Calu3 (cell line): ENCODE results near the gene CNTNAP4. TPM values are rescaled to one million over a fixed set of nuclear protein-coding genes. Genes with fewer than 3 reads are reported as not detected.

Experiments used
- BruUV-seq: library from RNA; stranded (reverse); fragments of 400-500 nt; replicated peaks from 2 replicates; lab custom pipeline; 2021; lab: Mats Ljungman, UMichigan
- CTCF ChIA-PET: fragments of 300-600 bp; sonication (Branson Sonifier 250); formaldehyde crosslinking; loops from one replicate; lab custom pipeline; 2022; ENCODE audit warnings: antibody characterized with exemption; lab: Charles Lee
- DNase-seq: peaks from one replicate; pipeline ENCODE4 v3.0.0; 2022
- H3K27ac Mint-ChIP-seq: one replicate; pipeline ENCODE4 v1.8.0; 2022; ENCODE audit warnings: mixed read lengths; ENCODE audit not compliant: unreplicated experiment
- H3K27me3 Mint-ChIP-seq: one replicate; pipeline ENCODE4 v1.8.0; 2022; ENCODE audit warnings: mixed read lengths; ENCODE audit not compliant: unreplicated experiment
- H3K36me3 Mint-ChIP-seq: one replicate; pipeline ENCODE4 v1.8.0; 2022; ENCODE audit warnings: mild to moderate bottlenecking, moderate library complexity, mixed read lengths; ENCODE audit not compliant: insufficient read depth, unreplicated experiment
- H3K4me1 Mint-ChIP-seq: one replicate; pipeline ENCODE4 v1.8.0; 2022; ENCODE audit warnings: mild to moderate bottlenecking, low read depth, mixed read lengths; ENCODE audit not compliant: unreplicated experiment
- H3K4me3 Mint-ChIP-seq: one replicate; pipeline ENCODE4 v1.8.0; 2022; ENCODE audit warnings: mild to moderate bottlenecking, low read depth, moderate library complexity, mixed read lengths; ENCODE audit not compliant: unreplicated experiment
- H3K9me3 Mint-ChIP-seq: one replicate; pipeline ENCODE4 v1.8.0; 2022; ENCODE audit warnings: low read depth, mixed read lengths; ENCODE audit not compliant: unreplicated experiment
- intact Hi-C: fragments of 100-400 bp; cut with micrococcal nuclease; formaldehyde crosslinking; loops from one replicate; pipeline ENCODE4 v1.10.0; 2022; ENCODE audit not compliant: unreplicated experiment
- total RNA-seq: library from RNA; stranded (reverse); gene quantifications from 2 replicates; pipeline ENCODE4 v1.2.3, GENCODE V29; 2022
- TF ChIP-seq, protein P1 (sequence below): fragments of 200-600 bp; IDR thresholded peaks from one replicate; pipeline ENCODE4 v1.8.0; 2022; ENCODE audit warnings: antibody characterized with exemption; ENCODE audit not compliant: unreplicated experiment

The CNTNAP4 gene
- total RNA-seq, 1 experiment from 2014 or later, result not detected

DNA sequence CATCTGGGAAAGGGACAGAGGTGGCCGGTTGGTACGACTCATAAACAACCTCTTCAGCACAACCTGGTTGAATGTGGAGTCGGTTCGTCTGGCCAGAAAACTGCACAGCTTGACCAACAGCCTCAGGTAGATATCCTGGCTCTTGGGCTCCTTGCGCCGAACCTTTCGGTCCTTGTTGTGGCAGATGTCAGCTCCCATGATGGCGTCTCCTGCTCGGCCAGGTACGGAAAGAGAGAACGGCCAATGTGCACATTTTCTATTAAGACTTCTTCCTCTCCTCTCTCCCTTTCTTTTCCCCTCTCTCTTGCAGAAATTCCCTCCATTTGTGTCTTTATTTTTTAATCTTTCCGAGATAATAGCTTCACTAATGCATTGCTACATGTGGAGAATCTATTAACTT, 41.8 kb upstream of the CNTNAP4 start:
- intact Hi-C loops, result no loop called here
- H3K36me3 Mint-ChIP-seq, result no peaks in the 10 kb centered on the region
- TF ChIP-seq, protein P1, sequence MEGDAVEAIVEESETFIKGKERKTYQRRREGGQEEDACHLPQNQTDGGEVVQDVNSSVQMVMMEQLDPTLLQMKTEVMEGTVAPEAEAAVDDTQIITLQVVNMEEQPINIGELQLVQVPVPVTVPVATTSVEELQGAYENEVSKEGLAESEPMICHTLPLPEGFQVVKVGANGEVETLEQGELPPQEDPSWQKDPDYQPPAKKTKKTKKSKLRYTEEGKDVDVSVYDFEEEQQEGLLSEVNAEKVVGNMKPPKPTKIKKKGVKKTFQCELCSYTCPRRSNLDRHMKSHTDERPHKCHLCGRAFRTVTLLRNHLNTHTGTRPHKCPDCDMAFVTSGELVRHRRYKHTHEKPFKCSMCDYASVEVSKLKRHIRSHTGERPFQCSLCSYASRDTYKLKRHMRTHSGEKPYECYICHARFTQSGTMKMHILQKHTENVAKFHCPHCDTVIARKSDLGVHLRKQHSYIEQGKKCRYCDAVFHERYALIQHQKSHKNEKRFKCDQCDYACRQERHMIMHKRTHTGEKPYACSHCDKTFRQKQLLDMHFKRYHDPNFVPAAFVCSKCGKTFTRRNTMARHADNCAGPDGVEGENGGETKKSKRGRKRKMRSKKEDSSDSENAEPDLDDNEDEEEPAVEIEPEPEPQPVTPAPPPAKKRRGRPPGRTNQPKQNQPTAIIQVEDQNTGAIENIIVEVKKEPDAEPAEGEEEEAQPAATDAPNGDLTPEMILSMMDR, result no peak
- no peaks in the 10 kb centered on the region for H3K4me1 Mint-ChIP-seq
- no peaks in the 10 kb centered on the region for H3K27me3 Mint-ChIP-seq
- CTCF ChIA-PET, result no interaction called here
- no peak overlapping the region for H3K4me3 Mint-ChIP-seq
- H3K27ac Mint-ChIP-seq, result no peak overlapping the region
- H3K9me3 Mint-ChIP-seq, result peaks cover 9% of the 10 kb centered on the region
- BruUV-seq, result no TSS peak
- DNase-seq, result no peak

GRCh38 chr16:76237471-76237870, 39.7 kb upstream of the CNTNAP4 start:
- no peaks in the 10 kb centered on the region for H3K4me1 Mint-ChIP-seq
- no peak overlapping the region for H3K4me3 Mint-ChIP-seq
- TF ChIP-seq, protein P1, result no peak
- H3K27me3 Mint-ChIP-seq, result no peaks in the 10 kb centered on the region
- H3K36me3 Mint-ChIP-seq, result no peaks in the 10 kb centered on the region
- intact Hi-C loops, result no loop called here
- CTCF ChIA-PET, result no interaction called here
- peaks cover 6% of the 10 kb centered on the region for H3K9me3 Mint-ChIP-seq
- DNase-seq, result no peak
- no peak overlapping the region for H3K27ac Mint-ChIP-seq
- BruUV-seq, result no TSS peak

DNA sequence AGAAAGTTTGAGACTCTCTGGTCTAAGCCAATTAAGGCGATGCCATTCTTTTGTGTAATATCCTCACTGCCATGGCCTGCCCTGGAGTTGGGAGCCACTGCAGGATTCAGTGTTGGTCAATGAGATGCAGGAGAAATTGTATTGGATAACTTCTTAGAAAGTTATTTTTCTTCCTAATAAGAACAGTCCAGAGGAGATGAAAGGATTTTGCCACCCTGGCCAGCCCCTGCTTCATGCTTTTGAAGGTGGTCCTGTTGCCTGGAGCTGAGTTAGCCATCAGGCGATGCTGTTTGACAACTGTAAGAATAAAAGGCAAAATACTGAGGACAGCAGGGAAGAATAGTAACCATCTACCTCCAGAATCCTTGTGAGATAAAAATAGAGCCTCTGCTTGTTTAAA, 35.4 kb upstream of the CNTNAP4 start:
- Mint-ChIP-seq H3K9me3 (no peaks in the 10 kb centered on the region), H3K36me3 (no peaks in the 10 kb centered on the region), H3K27me3 (no peaks in the 10 kb centered on the region), H3K27ac (no peak overlapping the region), H3K4me1 (no peaks in the 10 kb centered on the region), H3K4me3 (no peak overlapping the region)
- intact Hi-C loops, result no loop called here
- TF ChIP-seq, protein P1, result no peak
- CTCF ChIA-PET, result no interaction called here
- no TSS peak for BruUV-seq
- DNase-seq, result no peak

- intact Hi-C loops, result no loop called here
- H3K4me1 Mint-ChIP-seq, result no peaks in the 10 kb centered on the region
- H3K27me3 Mint-ChIP-seq, result no peaks in the 10 kb centered on the region
- TF ChIP-seq, protein P1, result no peak
- no peaks in the 10 kb centered on the region for H3K36me3 Mint-ChIP-seq
- no peak overlapping the region for H3K27ac Mint-ChIP-seq
- no peak overlapping the region for H3K4me3 Mint-ChIP-seq
- DNase-seq, result no peak
- CTCF ChIA-PET, result no interaction called here
- H3K9me3 Mint-ChIP-seq, result peaks cover 3% of the 10 kb centered on the region
- BruUV-seq, result no TSS peak
These were observed 33.6 kb upstream of the CNTNAP4 start for GRCh38 chr16:76243620-76244019.
